Activated CD4-positive, alpha-beta T cell treated with anti-CD3 and anti-CD28 coated beads for 48 hours (primary cell): ENCODE measurements around the gene EPS15.
"Not testable (repeated sequence)": the region's sequence is repeated elsewhere in the genome, so short reads cannot be mapped to it uniquely, and the experiment has no call there.

ENCODE experiments used
- DNase-seq: peaks from one replicate; pipeline ENCODE4 v3.0.0-alpha.2; 2020

Gene EPS15

GRCh38 chr1:51329443-51330325 lies 189.4 kb downstream of the EPS15 start:
- no peak for DNase-seq

DNA sequence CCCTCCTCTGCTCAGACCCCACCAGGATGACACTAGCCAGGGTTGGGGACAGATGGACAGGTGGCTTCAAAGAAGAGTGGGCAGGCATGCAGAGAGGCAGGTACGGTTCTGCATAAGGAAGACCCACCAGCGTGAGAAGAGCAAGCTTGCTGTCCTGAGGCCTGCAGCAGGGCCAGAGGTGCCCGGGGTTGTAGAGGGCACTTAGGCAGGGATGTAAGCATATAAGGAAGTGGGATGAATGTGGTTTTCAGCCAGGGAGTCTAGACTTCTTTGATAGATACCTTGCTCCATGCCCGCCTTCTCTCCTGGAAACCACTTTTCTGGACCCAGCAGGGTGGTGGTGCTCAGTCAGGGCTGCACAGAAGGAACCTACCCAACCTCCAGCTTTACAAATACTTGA lies 190.1 kb downstream of the EPS15 start:
- DNase-seq: no peak

DNA sequence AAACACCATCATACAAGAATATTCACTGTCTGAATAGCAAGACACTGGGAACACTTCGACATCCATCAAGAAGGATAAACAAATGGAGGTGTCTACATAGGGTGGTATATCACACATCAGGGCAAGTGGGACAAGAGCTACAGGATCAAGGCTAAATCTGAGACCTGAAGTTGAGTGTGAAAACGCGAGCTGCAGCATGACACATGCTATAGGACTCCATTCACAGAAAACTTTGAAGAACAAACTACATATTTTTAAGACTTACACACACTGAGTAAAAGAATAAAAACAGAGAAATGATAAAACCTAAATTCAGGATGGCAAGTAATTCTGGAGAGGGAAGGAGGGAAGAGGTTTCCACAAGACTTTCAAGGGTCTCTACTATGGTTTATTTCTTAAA lies 190.8 kb downstream of the EPS15 start:
- no peak for DNase-seq

DNA sequence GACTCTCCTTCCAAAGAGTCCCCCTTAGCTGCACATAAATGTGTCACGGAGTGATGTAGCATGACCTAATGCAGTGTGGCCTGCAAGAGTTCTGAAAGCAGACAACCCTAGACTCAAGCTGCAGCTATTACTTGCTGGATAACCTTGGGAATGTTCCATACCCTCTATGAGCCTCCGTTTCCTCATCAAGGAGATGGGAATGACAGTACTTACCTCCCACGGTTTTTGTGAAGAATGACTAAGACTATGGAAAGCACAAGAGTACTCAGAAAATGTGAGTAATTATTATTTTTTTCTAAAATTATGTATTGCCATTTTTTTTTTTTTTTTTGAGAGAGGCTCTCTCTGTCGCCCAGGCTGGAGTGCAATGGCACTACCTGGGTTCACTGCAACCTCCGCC lies 191.7 kb downstream of the EPS15 start:
- no peak for DNase-seq

GRCh38 chr1:51326839-51327238 lies 192.2 kb downstream of the EPS15 start:
- no peak for DNase-seq

- DNase-seq: no peak
Measured at GRCh38 chr1:51325878-51326755, 192.9 kb downstream of the EPS15 start.

DNA sequence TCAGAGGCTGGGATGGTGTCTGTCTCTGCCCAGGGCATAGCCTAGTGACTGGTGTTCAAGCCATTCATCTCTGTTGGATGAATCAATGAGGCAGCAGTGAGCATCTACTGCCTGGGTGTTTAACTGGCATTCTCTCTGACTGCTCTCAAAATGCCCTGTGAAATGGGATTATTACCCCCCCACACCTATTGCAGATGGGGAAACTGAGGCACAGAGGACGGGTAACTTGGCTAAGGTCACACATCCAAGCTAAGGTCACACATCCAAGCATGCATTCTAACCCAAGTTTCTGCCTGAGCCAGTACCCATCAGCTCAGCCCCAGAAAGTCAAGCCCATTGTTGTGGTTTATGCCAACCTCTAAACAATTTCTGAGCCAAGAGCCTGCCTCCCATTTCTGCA lies 193.7 kb downstream of the EPS15 start:
- DNase-seq: no peak

- DNase-seq: not testable (repeated sequence)
Measured at GRCh38 chr1:51325011-51325385, 194.1 kb downstream of the EPS15 start.

DNA sequence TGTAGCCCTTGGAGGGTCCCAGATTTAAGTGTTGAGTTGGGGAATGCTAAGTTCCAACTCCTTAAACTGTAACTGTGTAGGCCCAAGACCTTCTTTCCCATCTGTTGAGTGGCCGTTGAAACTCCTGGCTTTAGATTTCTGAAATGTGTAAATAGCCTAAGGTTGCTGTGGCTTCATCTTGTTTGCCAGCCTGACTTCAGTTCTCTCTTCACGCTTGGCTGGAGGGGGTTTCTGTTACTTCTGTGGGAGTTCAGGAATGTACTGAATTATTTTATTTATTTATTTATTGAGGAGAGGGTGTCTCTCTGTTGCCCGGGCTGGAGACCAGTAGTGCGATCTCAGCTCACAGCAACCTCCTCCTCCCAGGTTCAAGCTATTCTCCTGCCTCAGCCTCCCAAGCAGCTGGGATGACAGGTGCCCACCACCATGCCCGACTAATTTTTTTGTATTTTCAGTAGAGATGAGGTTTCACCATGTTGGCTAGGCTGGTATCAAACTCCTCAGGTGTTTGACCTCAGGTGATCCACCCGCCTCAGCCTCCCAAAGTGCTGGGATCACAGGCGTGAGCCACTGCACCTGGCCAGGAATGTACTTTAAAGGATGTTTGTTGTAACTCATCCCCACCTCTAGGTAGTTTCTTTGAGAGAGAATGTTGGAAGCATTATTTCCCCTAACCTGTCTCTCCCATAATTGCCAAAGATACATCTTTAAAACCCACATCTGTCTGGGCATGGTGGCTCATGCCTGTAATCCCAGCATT lies 194.6 kb downstream of the EPS15 start:
- no peak for DNase-seq

DNA sequence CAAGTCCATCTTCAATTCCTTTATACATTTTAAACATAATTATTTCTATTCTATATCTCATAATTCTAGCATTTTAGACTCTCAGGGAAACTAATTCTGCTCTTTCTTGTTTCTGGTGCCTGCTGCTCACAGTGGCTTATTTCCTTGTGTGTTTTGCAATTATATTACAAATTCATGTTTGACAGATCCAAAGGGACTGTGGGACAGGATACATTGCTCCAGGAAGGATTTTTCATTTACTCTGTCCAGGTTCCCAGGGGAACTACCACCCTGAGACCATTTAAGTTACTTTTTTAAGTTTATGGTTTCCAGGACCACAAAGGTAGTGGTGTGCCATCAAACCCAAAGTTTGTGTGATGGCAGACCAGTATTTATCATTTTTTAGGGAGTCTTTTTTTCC lies 195.3 kb downstream of the EPS15 start:
- no peak for DNase-seq

GRCh38 chr1:51322417-51323101 lies 196.5 kb downstream of the EPS15 start:
- no peak for DNase-seq

- DNase-seq: no peak
Measured at GRCh38 chr1:51321924-51322280, 197.2 kb downstream of the EPS15 start.

- DNase-seq: no peak
Measured at GRCh38 chr1:51320967-51321923, 197.8 kb downstream of the EPS15 start.

DNA sequence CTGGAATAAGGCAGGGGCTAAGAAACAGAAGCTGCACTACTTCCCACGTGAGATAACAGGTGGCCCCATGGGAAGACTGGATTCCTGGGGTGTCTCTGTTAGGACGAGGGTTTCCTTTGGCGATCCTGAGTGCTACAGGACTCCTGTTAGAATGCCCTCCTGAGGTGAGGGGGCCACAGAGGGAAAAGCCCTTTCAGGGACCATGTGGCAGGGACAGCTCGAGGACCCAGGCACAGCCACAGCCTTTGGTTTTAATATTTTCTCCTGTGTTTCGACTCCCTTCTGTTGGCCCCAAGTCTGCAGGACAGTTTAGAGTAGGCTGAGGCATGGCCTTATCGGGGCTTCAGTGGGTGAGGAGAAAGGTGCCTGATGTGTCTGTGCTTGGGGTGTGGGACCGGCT lies 201.3 kb downstream of the EPS15 start:
- DNase-seq: no peak

GRCh38 chr1:51316846-51317120 lies 202.3 kb downstream of the EPS15 start:
- no peak for DNase-seq

DNA sequence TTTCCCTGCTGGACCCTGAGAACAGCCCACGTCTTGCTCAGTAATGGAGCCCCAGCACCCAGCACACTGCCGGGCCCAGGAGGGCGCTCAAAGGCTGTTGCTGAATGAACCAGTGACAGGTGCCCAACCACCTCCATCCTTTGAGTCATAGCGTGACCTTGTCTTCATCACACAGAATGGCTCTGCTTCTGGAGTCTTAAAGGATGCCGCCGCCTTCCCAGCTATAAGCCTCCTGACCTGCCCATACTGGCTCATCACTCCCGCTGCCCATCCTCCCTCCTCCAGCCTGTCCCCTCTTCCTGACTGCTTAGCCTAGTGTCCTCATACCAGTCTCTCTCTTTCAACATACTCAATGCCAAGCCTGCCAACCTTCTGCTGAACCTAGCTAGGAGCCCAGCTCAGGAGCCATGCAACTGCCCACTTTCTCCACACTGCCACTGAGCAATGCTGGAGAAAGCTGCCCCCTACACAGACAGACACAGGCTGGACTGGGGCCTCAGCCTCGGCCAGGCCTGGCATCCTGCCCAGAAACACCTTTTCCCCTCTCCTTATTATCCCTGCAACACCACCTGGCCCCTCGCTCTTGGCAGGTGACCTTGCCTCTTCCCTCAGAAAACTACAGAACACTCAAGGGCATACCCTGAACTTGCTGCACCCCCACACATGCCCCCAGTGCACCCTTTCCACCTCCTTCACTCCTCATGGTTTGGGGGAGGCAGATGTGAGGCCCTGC lies 202.8 kb downstream of the EPS15 start:
- no peak for DNase-seq

GRCh38 chr1:51314974-51315373 lies 204.1 kb downstream of the EPS15 start:
- DNase-seq: no peak

DNA sequence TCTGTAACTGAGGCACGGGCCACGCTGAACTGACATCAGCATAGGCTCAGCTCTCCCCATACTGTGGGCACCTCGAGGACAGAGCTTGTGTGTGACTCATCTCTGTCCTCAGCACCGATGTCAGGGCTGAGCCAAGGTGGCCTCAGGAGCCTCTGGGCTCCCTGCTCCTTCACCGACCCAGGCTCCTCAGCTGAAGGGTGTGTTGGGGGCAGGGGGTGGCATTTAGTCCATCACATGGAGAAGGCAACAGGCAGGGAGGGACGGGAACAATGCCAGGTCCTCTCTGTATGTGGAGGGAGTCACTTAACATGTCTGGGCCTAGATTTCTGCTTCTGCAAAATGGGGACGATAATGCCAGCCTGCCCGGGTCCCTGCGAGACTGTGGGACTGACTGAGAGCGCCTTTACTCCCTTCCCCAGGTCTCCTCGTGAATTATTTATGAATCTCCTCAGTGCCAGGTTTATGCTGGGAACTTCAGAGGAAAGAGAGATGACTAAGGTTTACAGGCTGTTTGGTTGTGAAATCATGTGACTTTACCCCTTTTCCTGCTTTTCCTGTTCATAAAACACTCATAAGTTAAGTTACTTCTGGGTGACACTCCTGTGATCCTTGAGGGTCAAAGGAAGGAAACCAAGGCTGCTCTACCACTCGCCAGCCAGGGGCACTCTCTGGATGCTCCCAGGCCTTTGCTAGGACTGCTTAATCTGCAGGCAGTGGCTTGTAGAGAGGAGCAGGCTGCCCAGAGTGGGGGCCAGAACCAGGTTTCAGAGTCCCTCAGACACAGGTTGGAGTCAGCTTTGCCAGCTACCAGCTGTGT lies 204.9 kb downstream of the EPS15 start:
- no peak for DNase-seq

DNA sequence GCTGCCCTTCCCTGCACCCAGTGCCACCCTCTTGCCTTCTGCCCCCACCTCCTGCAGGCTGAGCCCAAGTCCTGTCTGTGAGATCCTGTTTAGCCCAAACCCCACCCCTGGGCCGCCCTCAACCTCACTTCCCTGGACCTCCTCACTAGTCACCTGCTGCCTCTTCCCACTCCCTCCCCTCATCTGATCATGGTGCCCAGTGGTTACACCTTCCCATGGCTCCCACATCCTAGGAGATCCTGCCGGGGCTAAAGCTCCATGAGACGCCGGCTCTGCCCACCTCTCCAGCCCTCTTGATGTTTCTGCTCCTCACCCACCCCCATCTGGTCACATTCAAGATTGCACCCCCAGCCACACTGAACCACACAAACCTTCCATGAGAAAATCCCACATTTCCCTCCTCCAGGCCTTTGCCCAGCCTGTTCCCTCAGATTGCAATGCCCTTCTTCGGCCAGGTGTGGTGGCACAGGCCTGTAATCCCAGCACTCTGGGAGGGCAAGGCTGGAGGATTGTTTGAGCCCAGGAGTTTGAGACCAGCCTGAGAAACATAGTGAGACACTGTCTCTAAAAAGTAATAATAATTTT lies 205.7 kb downstream of the EPS15 start:
- DNase-seq: no peak

DNA sequence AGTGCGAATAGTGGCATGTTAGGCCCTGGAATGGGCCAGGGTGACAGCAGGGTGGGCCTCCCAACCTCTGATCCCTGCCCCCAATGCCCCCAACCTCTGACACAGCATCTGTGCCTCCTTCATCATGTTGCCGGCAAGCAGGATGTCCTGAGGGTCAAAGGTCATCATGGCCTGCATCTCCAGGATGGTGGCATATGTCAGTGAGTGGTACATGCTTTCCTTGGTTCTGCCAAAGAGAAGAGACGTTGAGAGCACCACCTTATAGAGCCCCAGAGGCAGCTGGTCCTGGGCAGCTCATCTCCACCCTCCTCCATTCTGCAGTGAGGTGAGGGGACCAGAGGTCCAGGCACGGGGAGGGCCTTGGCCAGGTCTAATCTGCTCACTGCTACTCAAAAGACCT lies 206.3 kb downstream of the EPS15 start:
- DNase-seq: no peak
